ENCODE measurements around the gene EBF4.

Gene EBF4

GRCh38 chr20:2700913-2701620, 8.5 kb downstream of the EBF4 start:
- Histone ChIP-seq H3K27ac (ENCODE audit: low read length) (no peak overlapping the region), H3K36me3 (replicated peaks; ENCODE audit: low read depth, low read length) (no peaks in the 10 kb centered on the region), H3K4me1 (ENCODE audit: low read length) (no peaks in the 10 kb centered on the region), H3K9me3 (ENCODE audit: insufficient read depth, low read length) (no peaks in the 10 kb centered on the region), H4K20me1 (ENCODE audit: insufficient read depth, low read length) (no peaks in the 10 kb centered on the region), H3K79me2 (ENCODE audit: low read length) (no peaks in the 10 kb centered on the region), H2AFZ (ENCODE audit: low read depth, low read length) (no peak overlapping the region), H3K4me3 (ENCODE audit: low read length) (no peak overlapping the region), H3K9ac (ENCODE audit: low read length) (no peak overlapping the region), H3K27me3 (ENCODE audit: low read depth, low read length) (peaks cover 28% of the 10 kb centered on the region), H3K4me2 (ENCODE audit: low read length) (no peak overlapping the region)
- TF ChIP-seq EZH2phosphoT487 (IDR thresholded peaks at IDR 0.05; ENCODE audit: low read depth) (no peak), CTCF (IDR thresholded peaks at IDR 0.05; ENCODE audit: low read depth, low read length) (no peak)

- TF ChIP-seq CTCF (IDR thresholded peaks at IDR 0.05; ENCODE audit: low read depth, low read length) (no peak), EZH2phosphoT487 (IDR thresholded peaks at IDR 0.05; ENCODE audit: low read depth) (no peak)
- Histone ChIP-seq H3K27ac (ENCODE audit: low read length) (no peak overlapping the region), H3K27me3 (ENCODE audit: low read depth, low read length) (peaks cover 28% of the 10 kb centered on the region), H3K4me3 (ENCODE audit: low read length) (no peak overlapping the region), H3K4me2 (ENCODE audit: low read length) (no peak overlapping the region), H4K20me1 (ENCODE audit: insufficient read depth, low read length) (no peaks in the 10 kb centered on the region), H3K36me3 (replicated peaks; ENCODE audit: low read depth, low read length) (no peaks in the 10 kb centered on the region), H3K4me1 (ENCODE audit: low read length) (peaks cover 5% of the 10 kb centered on the region), H3K9ac (ENCODE audit: low read length) (no peak overlapping the region), H3K9me3 (ENCODE audit: insufficient read depth, low read length) (no peaks in the 10 kb centered on the region), H2AFZ (ENCODE audit: low read depth, low read length) (no peak overlapping the region), H3K79me2 (ENCODE audit: low read length) (no peaks in the 10 kb centered on the region)
Measured at GRCh38 chr20:2701671-2702081, 9.1 kb downstream of the EBF4 start.

- Histone ChIP-seq H3K4me2 (ENCODE audit: low read length) (no peak overlapping the region), H3K27ac (ENCODE audit: low read length) (no peak overlapping the region), H4K20me1 (ENCODE audit: insufficient read depth, low read length) (no peaks in the 10 kb centered on the region), H3K9ac (ENCODE audit: low read length) (no peak overlapping the region), H3K4me1 (ENCODE audit: low read length) (peaks cover 13% of the 10 kb centered on the region), H3K9me3 (ENCODE audit: insufficient read depth, low read length) (no peaks in the 10 kb centered on the region), H3K27me3 (ENCODE audit: low read depth, low read length) (peaks cover 19% of the 10 kb centered on the region), H3K36me3 (replicated peaks; ENCODE audit: low read depth, low read length) (no peaks in the 10 kb centered on the region), H3K79me2 (ENCODE audit: low read length) (no peaks in the 10 kb centered on the region), H2AFZ (ENCODE audit: low read depth, low read length) (no peak overlapping the region), H3K4me3 (ENCODE audit: low read length) (no peak overlapping the region)
- no peak for TF ChIP-seq CTCF (IDR thresholded peaks at IDR 0.05; ENCODE audit: low read depth, low read length)
Measured at GRCh38 chr20:2703716-2704475, 11.3 kb downstream of the EBF4 start.

- Histone ChIP-seq H3K4me1 (ENCODE audit: low read length) (peaks cover 13% of the 10 kb centered on the region), H3K4me2 (ENCODE audit: low read length) (peak overlapping the region; percentile 61), H3K27me3 (ENCODE audit: low read depth, low read length) (peaks cover 16% of the 10 kb centered on the region)
Measured at GRCh38 chr20:2705931-2706645, 13.5 kb downstream of the EBF4 start.

More at GRCh38 chr20:2705931-2706645, 13.5 kb downstream of the EBF4 start:
- Histone ChIP-seq H3K79me2 (ENCODE audit: low read length) (no peaks in the 10 kb centered on the region), H3K9ac (ENCODE audit: low read length) (no peak overlapping the region), H3K27ac (ENCODE audit: low read length) (no peak overlapping the region), H3K4me3 (ENCODE audit: low read length) (no peak overlapping the region), H3K36me3 (replicated peaks; ENCODE audit: low read depth, low read length) (no peaks in the 10 kb centered on the region), H2AFZ (ENCODE audit: low read depth, low read length) (peak overlapping the region; percentile 43; the same call in 1 of the 2 replicates), H4K20me1 (ENCODE audit: insufficient read depth, low read length) (no peaks in the 10 kb centered on the region), H3K9me3 (ENCODE audit: insufficient read depth, low read length) (no peaks in the 10 kb centered on the region)
- no peak for TF ChIP-seq CTCF (IDR thresholded peaks at IDR 0.05; ENCODE audit: low read depth, low read length)
- no peak for TF ChIP-seq EZH2phosphoT487 (IDR thresholded peaks at IDR 0.05; ENCODE audit: low read depth)
